Measurements from ENCODE around the gene GTF2IRD1. TPM values are rescaled to one million over a fixed set of nuclear protein-coding genes. Genes with fewer than 3 reads are reported as not detected.

GTF2IRD1 gene
- total RNA-seq, 1 experiment from 2014 or later = 34.3 TPM

GRCh38 chr7:74405191-74405898 is 48.4 kb upstream of the GTF2IRD1 start:
- no peak overlapping the region for H3K4ac ChIP-seq (ENCODE audit: low read depth, low read length)
- Mint-ChIP-seq H3K36me3 (ENCODE audit: insufficient read depth in 1 of 3, low read depth in 3 of 3) (peaks cover 6 to 12% (median 9%) of the 10 kb centered on the region in 3 experiments; a peak in 6 of 7 replicates), H3K4me3 (peak overlapping the region in 1 of 2 experiments; percentile 39; a peak in 1 of 5 replicates), H3K9me3 (no peaks in the 10 kb centered on the region; a peak in 1 of 5 replicates), H3K4me1 (peaks cover 5 to 15% of the 10 kb centered on the region in 2 experiments), H3K27ac (peak overlapping the region in 1 of 3 experiments; percentile 44; a peak in 1 of 7 replicates), H3K27me3 (ENCODE audit: low read depth) (peaks cover 7% of the 10 kb centered on the region)
- H3K14ac ChIP-seq (ENCODE audit: insufficient read depth, low read length) = no peak overlapping the region
- no peaks in the 10 kb centered on the region for H4K20me1 ChIP-seq (ENCODE audit: control insufficient read depth, insufficient read depth, insufficient read length)
- peak; percentile 85 for TF ChIP-seq CTCF (conservative IDR thresholded peaks at IDR 0.05)
- H3K18ac ChIP-seq (ENCODE audit: insufficient read length, low read depth, low read length) = no peak overlapping the region
- no peak overlapping the region for H3K9ac ChIP-seq (ENCODE audit: extremely low read depth, insufficient read length, low read length)
- no peak overlapping the region for H2BK12ac ChIP-seq (ENCODE audit: insufficient read length, low read depth, low read length)
- no peak overlapping the region for H4K91ac ChIP-seq (ENCODE audit: insufficient read length, low read depth, low read length)
- no peak overlapping the region for H3K23ac ChIP-seq (ENCODE audit: insufficient read length, low read depth, low read length)
- no peaks in the 10 kb centered on the region for H3K27me3 ChIP-seq (ENCODE audit: insufficient read depth, low read length)
- peak; percentile 88 for DNase-seq
- H3K27ac ChIP-seq (ENCODE audit: insufficient read length, low read depth, low read length) = no peak overlapping the region
- no peaks in the 10 kb centered on the region for H3K9me3 ChIP-seq (ENCODE audit: control insufficient read depth, low read depth, low read length)
- H2BK15ac ChIP-seq (ENCODE audit: low read depth, low read length) = no peak overlapping the region
- H2AK5ac ChIP-seq (ENCODE audit: insufficient read length, low read length) = no peak overlapping the region
- no peak overlapping the region for H4K5ac ChIP-seq (ENCODE audit: insufficient read length, low read depth, low read length)
- no peak overlapping the region for H3K4me2 ChIP-seq (ENCODE audit: insufficient read depth, insufficient read length, low read length)
- no peak overlapping the region for H2AFZ ChIP-seq (ENCODE audit: low read length)
- H2BK120ac ChIP-seq (ENCODE audit: low read depth, low read length, poor library complexity, severe bottlenecking) = no peak overlapping the region
- WGBS (ENCODE audit: extremely low coverage, insufficient read length, low lambda C conversion rate) = no CpG with 5 or more reads among the region's 31 CpGs
- H3K79me2 ChIP-seq (ENCODE audit: insufficient read depth, low read length) = no peaks in the 10 kb centered on the region
- H3K79me1 ChIP-seq (ENCODE audit: insufficient read depth, low read depth, low read length, poor library complexity, severe bottlenecking) = no peaks in the 10 kb centered on the region
- H2BK5ac ChIP-seq (ENCODE audit: insufficient read length, low read length) = no peak overlapping the region
- no peak overlapping the region for H4K8ac ChIP-seq (replicated peaks; ENCODE audit: insufficient read length, low read depth, low read length)
- no peak overlapping the region for H3K56ac ChIP-seq (ENCODE audit: insufficient read length, low read depth, low read length)
- no peaks in the 10 kb centered on the region for H3K23me2 ChIP-seq (ENCODE audit: insufficient read length, low read depth, low read length, poor library complexity, severe bottlenecking)
- no peak overlapping the region for H2BK20ac ChIP-seq (ENCODE audit: low read depth, low read length, poor library complexity, severe bottlenecking)
- no peak overlapping the region for H3T11ph ChIP-seq (ENCODE audit: low read length)
- H3K4me1 ChIP-seq (ENCODE audit: insufficient read depth, low read length) = no peaks in the 10 kb centered on the region

Measured in H9 (cell line).